Activated naive CD8-positive, alpha-beta T cell (primary cell): ENCODE measurements around the gene ZNF385B.
A peak's percentile ranks its signal among the peaks of the same experiment; 100 is the strongest.
"Not testable (repeated sequence)": the region's sequence is repeated elsewhere in the genome, so short reads cannot be mapped to it uniquely, and the experiment has no call there.

Experiments
- H3K27ac Mint-ChIP-seq: one replicate; pipeline ENCODE4 v1.8.0; 2021; ENCODE audit warnings: mixed read lengths
- H3K27me3 Mint-ChIP-seq: one replicate; pipeline ENCODE4 v1.8.0; 2021; ENCODE audit warnings: mixed read lengths
- H3K36me3 Mint-ChIP-seq: one replicate; pipeline ENCODE4 v1.8.0; 2021; ENCODE audit warnings: mixed read lengths
- H3K4me1 Mint-ChIP-seq: one replicate; pipeline ENCODE4 v1.8.0; 2021; ENCODE audit warnings: low read depth, mixed read lengths
- H3K4me3 Mint-ChIP-seq: one replicate; pipeline ENCODE4 v1.8.0; 2021; ENCODE audit warnings: mild to moderate bottlenecking, mixed read lengths
- H3K9me3 Mint-ChIP-seq: one replicate; pipeline ENCODE4 v1.8.0; 2021; ENCODE audit warnings: low read depth, mixed read lengths

Gene ZNF385B

GRCh38 chr2:179861416-179862067, at the start of gene ZNF385B:
Gene ZNF385B (minus strand): TSS chr2:179861612.
- Mint-ChIP-seq H3K27ac (no peak within 1 kb of the TSS), H3K36me3 (no peaks in the 10 kb centered on the region), H3K9me3 (no peaks in the 10 kb centered on the region), H3K27me3 (peaks cover 34% of the 10 kb centered on the region), H3K4me1 (peaks cover 8% of the 10 kb centered on the region), H3K4me3 (peak within 1 kb of the TSS; percentile 36)

- Mint-ChIP-seq H3K36me3 (no peaks in the 10 kb centered on the region), H3K27ac (no peak overlapping the region), H3K27me3 (peaks cover 4% of the 10 kb centered on the region), H3K4me3 (no peak overlapping the region), H3K9me3 (no peaks in the 10 kb centered on the region), H3K4me1 (no peaks in the 10 kb centered on the region)
Observed at GRCh38 chr2:179910735-179911113, 49.3 kb upstream of the ZNF385B start.

- peaks cover 6% of the 10 kb centered on the region for H3K27me3 Mint-ChIP-seq
- no peaks in the 10 kb centered on the region for H3K36me3 Mint-ChIP-seq
- no peaks in the 10 kb centered on the region for H3K4me1 Mint-ChIP-seq
- H3K4me3 Mint-ChIP-seq, result no peak overlapping the region
- no peaks in the 10 kb centered on the region for H3K9me3 Mint-ChIP-seq
- no peak overlapping the region for H3K27ac Mint-ChIP-seq
Observed at GRCh38 chr2:179909845-179910734, 48.7 kb upstream of the ZNF385B start.

- Mint-ChIP-seq H3K9me3 (peaks cover 3% of the 10 kb centered on the region), H3K4me3 (no peak overlapping the region), H3K27ac (no peak overlapping the region), H3K36me3 (no peaks in the 10 kb centered on the region), H3K27me3 (peaks cover 6% of the 10 kb centered on the region), H3K4me1 (no peaks in the 10 kb centered on the region)
Observed at GRCh38 chr2:179900655-179901054, 39.2 kb upstream of the ZNF385B start.

GRCh38 chr2:179899666-179900065, 38.3 kb upstream of the ZNF385B start:
- no peak overlapping the region for H3K27ac Mint-ChIP-seq
- H3K36me3 Mint-ChIP-seq, result peaks cover 3% of the 10 kb centered on the region

GRCh38 chr2:179898873-179899272, 37.5 kb upstream of the ZNF385B start:
- no peaks in the 10 kb centered on the region for H3K4me1 Mint-ChIP-seq
- no peak overlapping the region for H3K27ac Mint-ChIP-seq
- H3K36me3 Mint-ChIP-seq, result peaks cover 3% of the 10 kb centered on the region
- peaks cover 3% of the 10 kb centered on the region for H3K9me3 Mint-ChIP-seq
- H3K27me3 Mint-ChIP-seq, result peaks cover 9% of the 10 kb centered on the region
- no peak overlapping the region for H3K4me3 Mint-ChIP-seq

More at GRCh38 chr2:179899666-179900065, 38.3 kb upstream of the ZNF385B start:
- Mint-ChIP-seq H3K27me3 (peaks cover 9% of the 10 kb centered on the region), H3K9me3 (peaks cover 3% of the 10 kb centered on the region), H3K4me3 (no peak overlapping the region), H3K4me1 (no peaks in the 10 kb centered on the region)

GRCh38 chr2:179893616-179894015, 32.2 kb upstream of the ZNF385B start:
- Mint-ChIP-seq H3K4me1 (no peaks in the 10 kb centered on the region), H3K27me3 (peaks cover 5% of the 10 kb centered on the region), H3K27ac (no peak overlapping the region), H3K9me3 (no peaks in the 10 kb centered on the region), H3K4me3 (no peak overlapping the region), H3K36me3 (peaks cover 3% of the 10 kb centered on the region)

- H3K4me1 Mint-ChIP-seq, result no peaks in the 10 kb centered on the region
- H3K9me3 Mint-ChIP-seq, result peaks cover 9% of the 10 kb centered on the region
- peaks cover 4% of the 10 kb centered on the region for H3K27me3 Mint-ChIP-seq
- peaks cover 3% of the 10 kb centered on the region for H3K36me3 Mint-ChIP-seq
- no peak overlapping the region for H3K27ac Mint-ChIP-seq
- H3K4me3 Mint-ChIP-seq, result no peak overlapping the region
Observed at GRCh38 chr2:179891237-179891636, 29.8 kb upstream of the ZNF385B start.

GRCh38 chr2:179890666-179891065, 29.3 kb upstream of the ZNF385B start:
- Mint-ChIP-seq H3K36me3 (peaks cover 3% of the 10 kb centered on the region), H3K27me3 (peaks cover 4% of the 10 kb centered on the region), H3K4me1 (no peaks in the 10 kb centered on the region), H3K4me3 (no peak overlapping the region), H3K9me3 (peaks cover 9% of the 10 kb centered on the region), H3K27ac (no peak overlapping the region)

- H3K27me3 Mint-ChIP-seq, H3K9me3 Mint-ChIP-seq, H3K36me3 Mint-ChIP-seq, H3K4me1 Mint-ChIP-seq, H3K27ac Mint-ChIP-seq, H3K4me3 Mint-ChIP-seq: not testable (repeated sequence)
Observed at GRCh38 chr2:179888642-179889041, 27.2 kb upstream of the ZNF385B start.

- Mint-ChIP-seq H3K9me3 (peaks cover 9% of the 10 kb centered on the region), H3K4me1 (no peaks in the 10 kb centered on the region), H3K36me3 (no peaks in the 10 kb centered on the region), H3K27me3 (no peaks in the 10 kb centered on the region), H3K4me3 (no peak overlapping the region), H3K27ac (no peak overlapping the region)
Observed at GRCh38 chr2:179884193-179884592, 22.8 kb upstream of the ZNF385B start.

GRCh38 chr2:179882851-179883806, 21.7 kb upstream of the ZNF385B start:
- H3K36me3 Mint-ChIP-seq, result no peaks in the 10 kb centered on the region
- H3K27ac Mint-ChIP-seq, result no peak overlapping the region
- no peak overlapping the region for H3K4me3 Mint-ChIP-seq

GRCh38 chr2:179877601-179878364, 16.4 kb upstream of the ZNF385B start:
- Mint-ChIP-seq H3K27ac (no peak overlapping the region), H3K36me3 (no peaks in the 10 kb centered on the region), H3K9me3 (no peaks in the 10 kb centered on the region), H3K4me1 (no peaks in the 10 kb centered on the region), H3K4me3 (no peak overlapping the region), H3K27me3 (peaks cover 3% of the 10 kb centered on the region)

More at GRCh38 chr2:179882851-179883806, 21.7 kb upstream of the ZNF385B start:
- Mint-ChIP-seq H3K9me3 (peaks cover 5% of the 10 kb centered on the region), H3K27me3 (no peaks in the 10 kb centered on the region), H3K4me1 (no peaks in the 10 kb centered on the region)

- no peak overlapping the region for H3K4me3 Mint-ChIP-seq
- H3K27me3 Mint-ChIP-seq, result peaks cover 10% of the 10 kb centered on the region
- no peaks in the 10 kb centered on the region for H3K9me3 Mint-ChIP-seq
- no peak overlapping the region for H3K27ac Mint-ChIP-seq
- no peaks in the 10 kb centered on the region for H3K36me3 Mint-ChIP-seq
- H3K4me1 Mint-ChIP-seq, result no peaks in the 10 kb centered on the region
Observed at GRCh38 chr2:179876266-179876665, 14.9 kb upstream of the ZNF385B start.
